A673 (cell line): ENCODE results near the gene KCTD16. TPM values are rescaled to one million over a fixed set of nuclear protein-coding genes. Genes with fewer than 3 reads are reported as not detected.

ENCODE experiments used
- BruUV-seq: library from RNA; stranded (reverse); fragments of 400-500 nt; replicated peaks from 2 replicates; lab custom pipeline; 2021; lab: Mats Ljungman, UMichigan
- CTCF ChIA-PET: fragments of 300-600 bp; sonication (Branson Sonifier 250); formaldehyde crosslinking; loops from one replicate; lab custom pipeline; 2022; ENCODE audit warnings: antibody characterized with exemption; lab: Charles Lee
- POLR2A ChIA-PET: fragments of 300-600 bp; sonication (Branson Sonifier 250); formaldehyde crosslinking; loops from one replicate; lab custom pipeline; 2022; ENCODE audit warnings: antibody characterized with exemption; ENCODE audit not compliant: low non-redundant PET; lab: Charles Lee
- DNase-seq: peaks from one replicate; pipeline ENCODE4 v3.0.0-alpha.2; 2015; ENCODE audit warnings: low spot score
- H3K27ac ChIP-seq: fragments of 200-600 bp; sonication (generic); 2 replicates; pipeline ENCODE4 v1.5.1; 2016; ENCODE audit warnings: mixed run types, low read depth, mild to moderate bottlenecking, mixed read lengths, antibody characterized with exemption, low read length; ENCODE audit not compliant: poor library complexity, severe bottlenecking
- H3K27me3 ChIP-seq: fragments of 200-600 bp; sonication (generic); replicated peaks from 2 replicates; pipeline ENCODE4 v1.6.1; 2017; ENCODE audit warnings: mixed run types, low read depth, mild to moderate bottlenecking, mixed read lengths, antibody characterized with exemption, low read length; ENCODE audit not compliant: insufficient read depth, poor library complexity
- H3K36me3 ChIP-seq: fragments of 200-600 bp; sonication (generic); 2 replicates; pipeline ENCODE4 v1.6.1; 2016; ENCODE audit warnings: mixed run types, mild to moderate bottlenecking, mixed read lengths, antibody characterized with exemption, low read length; ENCODE audit not compliant: insufficient read depth, poor library complexity, severe bottlenecking
- H3K4me1 ChIP-seq: fragments of 200-600 bp; sonication (generic); 2 replicates; pipeline ENCODE4 v1.6.1; 2017; ENCODE audit warnings: mixed run types, mild to moderate bottlenecking, mixed read lengths, antibody characterized with exemption, low read length; ENCODE audit not compliant: insufficient read depth, poor library complexity, severe bottlenecking
- H3K4me3 ChIP-seq: fragments of 200-600 bp; sonication (generic); 2 replicates; pipeline ENCODE4 v1.5.1; 2016; ENCODE audit warnings: low read depth, mixed run types, mild to moderate bottlenecking, mixed read lengths, low read length; ENCODE audit not compliant: poor library complexity, severe bottlenecking
- H3K9me3 ChIP-seq: fragments of 200-600 bp; sonication (generic); 2 replicates; pipeline ENCODE4 v1.6.1; 2016; ENCODE audit warnings: mixed run types, low read depth, mild to moderate bottlenecking, mixed read lengths, antibody characterized with exemption, low read length; ENCODE audit not compliant: poor library complexity, severe bottlenecking
- EZH2 ChIP-seq: fragments of 200-600 bp; sonication (generic); IDR thresholded peaks from 2 replicates; pipeline ENCODE4 v1.6.1; 2017; ENCODE audit warnings: borderline replicate concordance, low read depth, mild to moderate bottlenecking, mixed read lengths, antibody characterized with exemption, low read length; ENCODE audit not compliant: poor library complexity, severe bottlenecking
- intact Hi-C: fragments of 100-400 bp; cut with micrococcal nuclease; formaldehyde crosslinking; loops from one replicate; pipeline ENCODE4 v1.10.0; 2022; ENCODE audit not compliant: unreplicated experiment
- total RNA-seq: library from RNA; stranded (reverse); gene quantifications from 2 replicates; pipeline ENCODE4 v1.2.3, GENCODE V29; 2021
- TF ChIP-seq, protein P1 (sequence below): fragments of 300-800, 200-600 bp; sonication (generic); conservative IDR thresholded peaks from 2 replicates; pipeline ENCODE4 v1.5.1; 2017; ENCODE audit warnings: low read depth, mild to moderate bottlenecking, antibody characterized with exemption, low read length, moderate library complexity, mixed read lengths

Gene KCTD16
- total RNA-seq, 1 experiment from 2014 or later = 1.1 TPM

DNA sequence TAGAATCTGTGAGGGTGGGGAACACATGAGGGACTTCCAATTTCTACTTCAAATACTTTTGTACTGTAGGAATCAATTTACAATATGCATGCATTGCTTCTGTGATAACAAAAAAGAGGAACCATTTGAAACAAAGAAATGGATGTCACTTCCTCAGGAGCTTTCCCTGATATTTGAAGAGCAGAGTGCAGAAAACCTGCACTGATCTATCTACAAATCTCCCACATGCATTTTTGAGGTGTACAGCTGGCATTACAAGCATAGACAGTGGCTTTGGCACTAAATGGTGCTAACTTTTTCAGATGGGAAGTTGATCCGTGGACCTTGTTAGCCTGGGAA is 27.9 kb upstream of the KCTD16 start:
- ChIA-PET POLR2A (no interaction called here), CTCF (interaction anchor here (0.6 to 0.8 kb wide), 2 partner anchors 175 to 1255 kb away, joined by 3 to 4 read pairs; no protein-coding TSS in a partner anchor)
- no peaks in the 10 kb centered on the region for H3K4me1 ChIP-seq
- no peaks in the 10 kb centered on the region for H3K36me3 ChIP-seq
- no peak for DNase-seq
- H3K27me3 ChIP-seq = no peaks in the 10 kb centered on the region
- BruUV-seq = no TSS peak
- H3K4me3 ChIP-seq = no peak overlapping the region
- no peak overlapping the region for H3K27ac ChIP-seq
- intact Hi-C loops = no loop called here
- H3K9me3 ChIP-seq = no peaks in the 10 kb centered on the region
- TF ChIP-seq, protein P1, sequence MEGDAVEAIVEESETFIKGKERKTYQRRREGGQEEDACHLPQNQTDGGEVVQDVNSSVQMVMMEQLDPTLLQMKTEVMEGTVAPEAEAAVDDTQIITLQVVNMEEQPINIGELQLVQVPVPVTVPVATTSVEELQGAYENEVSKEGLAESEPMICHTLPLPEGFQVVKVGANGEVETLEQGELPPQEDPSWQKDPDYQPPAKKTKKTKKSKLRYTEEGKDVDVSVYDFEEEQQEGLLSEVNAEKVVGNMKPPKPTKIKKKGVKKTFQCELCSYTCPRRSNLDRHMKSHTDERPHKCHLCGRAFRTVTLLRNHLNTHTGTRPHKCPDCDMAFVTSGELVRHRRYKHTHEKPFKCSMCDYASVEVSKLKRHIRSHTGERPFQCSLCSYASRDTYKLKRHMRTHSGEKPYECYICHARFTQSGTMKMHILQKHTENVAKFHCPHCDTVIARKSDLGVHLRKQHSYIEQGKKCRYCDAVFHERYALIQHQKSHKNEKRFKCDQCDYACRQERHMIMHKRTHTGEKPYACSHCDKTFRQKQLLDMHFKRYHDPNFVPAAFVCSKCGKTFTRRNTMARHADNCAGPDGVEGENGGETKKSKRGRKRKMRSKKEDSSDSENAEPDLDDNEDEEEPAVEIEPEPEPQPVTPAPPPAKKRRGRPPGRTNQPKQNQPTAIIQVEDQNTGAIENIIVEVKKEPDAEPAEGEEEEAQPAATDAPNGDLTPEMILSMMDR = no peak
- no peak for TF ChIP-seq EZH2

GRCh38 chr5:144143625-144144024 is 27.0 kb upstream of the KCTD16 start:
- ChIA-PET POLR2A (no interaction called here), CTCF (no interaction called here)
- DNase-seq = no peak
- Histone ChIP-seq H3K27ac (no peak overlapping the region), H3K4me1 (no peaks in the 10 kb centered on the region), H3K9me3 (no peaks in the 10 kb centered on the region), H3K4me3 (no peak overlapping the region), H3K36me3 (no peaks in the 10 kb centered on the region), H3K27me3 (no peaks in the 10 kb centered on the region)
- BruUV-seq = no TSS peak
- TF ChIP-seq, protein P1 = no peak
- TF ChIP-seq EZH2 = no peak
- intact Hi-C loops = no loop called here

- no peaks in the 10 kb centered on the region for H3K36me3 ChIP-seq
- H3K4me1 ChIP-seq = no peaks in the 10 kb centered on the region
- no peak overlapping the region for H3K27ac ChIP-seq
- POLR2A ChIA-PET = no interaction called here
- intact Hi-C loops = no loop called here
- DNase-seq = no peak
- CTCF ChIA-PET = no interaction called here
- BruUV-seq = no TSS peak
- no peaks in the 10 kb centered on the region for H3K9me3 ChIP-seq
- H3K27me3 ChIP-seq = no peaks in the 10 kb centered on the region
- no peak overlapping the region for H3K4me3 ChIP-seq
- TF ChIP-seq EZH2 = no peak
- TF ChIP-seq, protein P1 = no peak
Observed at GRCh38 chr5:144144956-144145751, 25.5 kb upstream of the KCTD16 start.
